Pancreas (tissue), 10 donors: ENCODE measurements around the gene GATA3. TPM values are rescaled to one million over a fixed set of nuclear protein-coding genes. Genes with fewer than 3 reads are reported as not detected.

Experiments
- ATAC-seq, 4 donors: fragments of 200-7000 bp; cut with Tn5 transposase; one replicate each; pipeline versions ENCODE4 v1.8.0 to v1.9.1; 2020; ENCODE audit warnings: mild to moderate bottlenecking in 4 of 4, moderate library complexity in 4 of 4
- DNase-seq, 6 donors: peaks; one replicate each; pipeline ENCODE4 v3.0.0-alpha.2; 2020
- FAIRE-seq: peaks from 2 replicates; lab custom pipeline; 2012; peaks lifted over from hg19 to GRCh38; lab: Jason Lieb, UNC
- H3K27ac ChIP-seq, 4 donors: fragments of 200-600 bp; sonication (generic); 1 replicate in 3 of 4; 2 replicates in 1 of 4; pipeline versions ENCODE4 v1.5.0 to v1.8.0; 2020
- H3K27me3 ChIP-seq, 4 donors: fragments of 200-600 bp; one replicate each; pipeline ENCODE4 v1.8.0; 2021
- H3K36me3 ChIP-seq, 3 donors: fragments of 200-600 bp; sonication (generic) in 1 of 3; one replicate each; pipeline versions ENCODE4 v1.5.0 to v1.8.0; 2020 to 2021
- H3K4me1 ChIP-seq, 3 donors: fragments of 200-600 bp; one replicate each; pipeline ENCODE4 v1.8.0; 2021
- H3K4me3 ChIP-seq, 4 donors: fragments of 200-600 bp; sonication (generic) in 2 of 4; one replicate each; pipeline versions ENCODE4 v1.5.0 to v1.8.0; 2020 to 2021
- H3K9me3 ChIP-seq, 4 donors: fragments of 200-600 bp; one replicate each; pipeline ENCODE4 v1.8.0; 2021
- CTCF ChIP-seq, 4 donors: fragments of 200-600 bp; sonication (generic) in 3 of 4; IDR thresholded peaks; one replicate each; pipeline versions ENCODE4 v1.5.0 to v1.8.0; 2021; ENCODE audit warnings: antibody characterized with exemption in 4 of 4
- WGBS, 2 donors: extraction: QIAGEN DNeasy Blood & Tissue Kit; methylation state at CpG; one replicate each; pipeline ENCODE4 v1.1.7; 2013; 5-methylcytosine and 5-hydroxymethylcytosine counted together
- intact Hi-C, 3 donors: fragments of 100-400 bp; cut with DNase I; formaldehyde crosslinking; loops; one replicate each; pipeline versions ENCODE4 v1.11.1 to v1.14.2; 2022
- polyA plus RNA-seq, 2 donors: library from polyadenylated mRNA; stranded (reverse); fragments of 200-250 nt; gene quantifications; one replicate each; pipeline ENCODE4 v1.2.3, GENCODE V29; 2013
- total RNA-seq, 6 donors: library from RNA; stranded (reverse); fragmentation: NEBNext Ultra II Directional in 4 of 6; extraction: Animal tissue kit (Norgen Biotek cat#: 25700) in 4 of 6; gene quantifications; one replicate each; pipeline versions ENCODE4 v1.2.1 to v1.2.4, GENCODE V29; 2021 to 2023
- donor health status: healthy with polysubstance abuse.
- donor health status: DM: no; HTN: no; CAD: no; lungs with moderate emphysema.
- donor health status: DM: no; HTN: no; CAD: no.
- donor health status: control.
- donor health status: control.
- donor health status: Bipolar disorder and iron deficiency.
- donor health status: DM: yes; HTN: yes; CAD: no.
- donor health status: DM: no; HTN: no; CAD: no.
- donor health status: DM: no; HTN: no; CAD: no.
- donor health status: DM: yes; HTN: yes; CAD: no.

The GATA3 gene
- total and polyA plus RNA-seq, 8 donors = 0.11 to 0.38 (median 0.23) TPM; not detected in 2

GRCh38 chr10:8037941-8038894 is 16.3 kb upstream of the GATA3 start:
- DNase-seq (no peak), FAIRE-seq (no peak), ATAC-seq (no peak)
- H3K9me3 ChIP-seq = no peaks in the 10 kb centered on the region
- intact Hi-C loops = no loop called here
- TF ChIP-seq CTCF (IDR thresholded peaks at IDR 0.05) = no peak
- H3K27ac ChIP-seq = no peak overlapping the region
- no peaks in the 10 kb centered on the region for H3K36me3 ChIP-seq
- 8 to 12% methylated on average over 22 of the region's 22 CpGs for WGBS, 2 donors
- H3K27me3 ChIP-seq = peaks cover under 1 to 62% (median 20%) of the 10 kb centered on the region in 4 donors
- H3K4me3 ChIP-seq = no peak overlapping the region
- H3K4me1 ChIP-seq = peaks cover 0 to 3% (median 0%) of the 10 kb centered on the region in 3 donors

- DNase-seq (no peak), FAIRE-seq (no peak), ATAC-seq (no peak)
- Histone ChIP-seq H3K27me3 (peaks cover 5 to 69% (median 24%) of the 10 kb centered on the region in 4 donors), H3K36me3 (no peaks in the 10 kb centered on the region), H3K4me1 (peaks cover 0 to 2% (median 0%) of the 10 kb centered on the region in 3 donors), H3K4me3 (no peak overlapping the region), H3K9me3 (no peaks in the 10 kb centered on the region), H3K27ac (no peak overlapping the region)
- TF ChIP-seq CTCF (IDR thresholded peaks at IDR 0.05) = no peak
- intact Hi-C loops = no loop called here
- 5 to 6% methylated on average over 10 of the region's 10 CpGs for WGBS, 2 donors
Measured at GRCh38 chr10:8039321-8039881, 15.1 kb upstream of the GATA3 start.

GRCh38 chr10:8040651-8041050 is 13.8 kb upstream of the GATA3 start:
- H3K9me3 ChIP-seq = no peaks in the 10 kb centered on the region
- FAIRE-seq (no peak), ATAC-seq (no peak), DNase-seq (no peak)
- TF ChIP-seq CTCF (IDR thresholded peaks at IDR 0.05) = no peak
- no peak overlapping the region for H3K4me3 ChIP-seq
- H3K27me3 ChIP-seq = peaks cover under 1 to 71% (median 25%) of the 10 kb centered on the region in 4 donors
- H3K36me3 ChIP-seq = no peaks in the 10 kb centered on the region
- H3K4me1 ChIP-seq = peaks cover 7 to 9% (median 8%) of the 10 kb centered on the region in 3 donors
- 7 to 15% methylated on average over 6 of the region's 6 CpGs for WGBS, 2 donors
- no peak overlapping the region for H3K27ac ChIP-seq
- intact Hi-C loops = no loop called here

- FAIRE-seq (no peak), DNase-seq (no peak), ATAC-seq (no peak)
- Histone ChIP-seq H3K27ac (no peak overlapping the region), H3K4me1 (peaks cover 7 to 9% (median 8%) of the 10 kb centered on the region in 3 donors), H3K9me3 (no peaks in the 10 kb centered on the region), H3K36me3 (no peaks in the 10 kb centered on the region), H3K4me3 (no peak overlapping the region), H3K27me3 (peaks cover 0 to 70% (median 25%) of the 10 kb centered on the region in 4 donors)
- TF ChIP-seq CTCF (IDR thresholded peaks at IDR 0.05) = no peak
- WGBS, 2 donors = 7 to 9% methylated on average over 10 of the region's 10 CpGs
- intact Hi-C loops = no loop called here
Measured at GRCh38 chr10:8041284-8041991, 13.1 kb upstream of the GATA3 start.
